NCI-H446 treated with DMSO at 0.1 percent for 48 hours (cell line): ENCODE measurements around the gene HGS.
"Not testable (repeated sequence)": the region's sequence is repeated elsewhere in the genome, so short reads cannot be mapped to it uniquely, and the experiment has no call there.

ENCODE experiments used
- DNase-seq: peaks from one replicate; lab custom pipeline; 2025; lab: John Stamatoyannopoulos, UW

The HGS gene

GRCh38 chr17:81656118-81656743, 27.6 kb upstream of the HGS start, which contains the start of gene PDE6G:
Gene PDE6G (minus strand): TSS chr17:81656542. CDS start chr17:81653305, 3,237 bp downstream.
- no peak for DNase-seq

GRCh38 chr17:81656835-81657234, 27.0 kb upstream of the HGS start:
- DNase-seq = no peak

DNA sequence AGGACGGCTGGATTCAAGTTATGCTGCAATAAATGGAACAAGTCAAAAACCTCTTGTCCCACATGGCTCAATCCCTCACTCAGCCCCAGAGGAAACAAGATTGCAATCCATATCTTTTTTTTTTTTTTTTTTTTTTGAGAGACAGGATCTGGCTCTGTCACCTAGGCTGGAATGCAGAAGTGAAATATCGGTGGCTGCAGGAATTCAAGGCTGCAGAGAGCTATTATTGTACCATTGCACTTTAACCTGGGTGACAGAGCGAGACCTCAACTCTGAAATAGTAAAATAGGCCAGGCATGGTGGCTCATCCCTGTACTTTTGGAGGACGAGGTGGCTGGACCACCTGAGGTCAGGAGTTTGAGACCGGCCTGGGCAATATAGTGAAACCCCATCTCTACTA, 24.8 kb upstream of the HGS start:
- no peak for DNase-seq

GRCh38 chr17:81660441-81660840, 23.4 kb upstream of the HGS start:
- DNase-seq = no peak

DNA sequence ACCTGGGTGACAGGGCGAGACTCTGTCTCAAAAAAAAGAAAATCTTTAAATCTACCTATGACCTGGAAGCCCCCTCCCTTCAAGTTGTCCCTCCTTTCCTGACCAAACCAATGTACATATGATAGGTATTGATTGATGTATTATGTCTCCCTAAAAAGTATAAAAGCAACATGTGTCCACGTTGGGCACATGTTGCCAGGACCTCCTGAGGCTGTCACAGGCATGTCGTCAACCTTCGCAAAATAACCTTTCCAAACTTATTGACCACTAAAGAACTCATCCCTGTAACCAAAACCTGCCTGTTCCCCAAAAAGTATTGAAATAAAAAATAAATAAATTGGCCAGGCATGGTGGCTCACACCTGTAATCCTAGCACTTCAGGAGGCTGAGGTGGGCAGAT, 21.8 kb upstream of the HGS start:
- no peak for DNase-seq

- DNase-seq = no peak
Measured at GRCh38 chr17:81664051-81664470, 19.8 kb upstream of the HGS start.

GRCh38 chr17:81665205-81666091, 18.4 kb upstream of the HGS start:
- DNase-seq = peak; percentile 15

- DNase-seq = no peak
Measured at GRCh38 chr17:81666092-81666341, 17.8 kb upstream of the HGS start.

GRCh38 chr17:81666342-81667191, 17.2 kb upstream of the HGS start, which contains the start of the genes CCDC137 and OXLD1:
Gene CCDC137 (plus strand): TSS chr17:81666737. CDS start chr17:81666767, 30 bp downstream.
Gene OXLD1 (minus strand): TSS chr17:81666605. CDS start chr17:81666577, 28 bp downstream.
- DNase-seq = peak; percentile 87

- DNase-seq = no peak
Measured at GRCh38 chr17:81667754-81668153, 16.1 kb upstream of the HGS start.

DNA sequence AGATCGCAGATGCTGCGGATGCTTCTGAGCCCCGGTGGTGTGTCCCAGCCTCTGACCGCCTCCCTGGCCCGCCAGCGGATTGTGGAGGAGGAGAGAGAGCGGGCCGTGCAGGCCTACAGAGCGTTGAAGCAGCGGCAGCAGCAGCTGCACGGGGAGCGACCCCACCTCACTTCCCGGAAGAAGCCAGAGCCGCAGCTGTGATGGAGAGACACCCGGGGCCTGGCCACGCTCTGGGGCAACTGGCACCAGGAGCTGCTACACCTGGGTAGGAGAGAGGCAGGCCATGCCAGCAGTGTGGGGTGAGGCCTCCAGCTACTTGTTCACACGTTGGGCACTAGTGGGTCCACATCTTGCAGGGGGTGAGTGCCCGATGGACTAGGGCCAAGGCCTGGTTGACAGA, 11.3 kb upstream of the HGS start:
- DNase-seq = no peak

DNA sequence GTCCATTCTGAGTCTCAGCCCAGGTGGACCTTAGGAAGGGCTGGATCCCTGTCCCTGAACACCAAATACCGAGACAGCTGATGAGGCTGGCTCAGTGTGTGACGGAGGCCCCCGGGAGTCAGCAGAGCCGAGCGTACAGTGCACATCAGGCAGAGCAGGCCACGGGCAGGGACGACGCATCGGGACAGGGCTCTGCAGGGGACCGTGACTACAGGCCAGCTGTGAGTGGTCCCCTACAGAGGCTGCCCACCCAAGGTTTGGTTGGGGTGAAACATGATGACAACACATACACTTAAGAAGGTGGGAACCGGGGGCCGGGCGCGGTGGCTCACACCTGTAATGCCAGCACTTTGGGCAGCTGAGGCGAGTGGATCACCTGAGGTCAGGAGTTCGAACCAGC, 10.9 kb upstream of the HGS start:
- DNase-seq = no peak

GRCh38 chr17:81673561-81674258, 10.1 kb upstream of the HGS start:
- no peak for DNase-seq

GRCh38 chr17:81675515-81676221, 8.1 kb upstream of the HGS start:
- not testable (repeated sequence) for DNase-seq

- DNase-seq = no peak
Measured at GRCh38 chr17:81676906-81677305, 6.9 kb upstream of the HGS start.

GRCh38 chr17:81680150-81680549, 3.7 kb upstream of the HGS start:
- DNase-seq = no peak

DNA sequence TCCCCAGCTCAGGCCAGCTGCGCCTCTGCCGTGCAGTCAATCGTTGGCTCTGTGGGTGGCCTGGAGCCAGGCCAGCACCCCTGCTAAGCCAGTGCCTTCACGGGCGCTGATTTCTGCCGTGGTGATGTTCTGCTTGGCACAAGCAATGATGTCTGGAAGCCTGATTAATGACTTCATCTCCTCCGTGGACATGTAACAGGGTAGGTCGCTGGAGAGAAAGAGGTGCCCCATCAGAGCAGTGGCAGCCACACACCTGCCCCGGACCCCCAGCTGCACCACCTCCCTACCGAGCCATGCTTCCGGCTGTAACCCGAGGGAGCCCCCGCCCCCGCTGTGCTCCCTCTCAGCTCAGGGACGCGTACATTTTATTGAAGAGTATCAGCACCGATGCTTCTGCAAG, 2.1 kb upstream of the HGS start:
- DNase-seq = peak; percentile 57

GRCh38 chr17:81682565-81683207, 1.1 kb upstream of the HGS start:
- DNase-seq = no peak

GRCh38 chr17:81683208-81683583, 615 bp upstream of the HGS start:
- no peak for DNase-seq

DNA sequence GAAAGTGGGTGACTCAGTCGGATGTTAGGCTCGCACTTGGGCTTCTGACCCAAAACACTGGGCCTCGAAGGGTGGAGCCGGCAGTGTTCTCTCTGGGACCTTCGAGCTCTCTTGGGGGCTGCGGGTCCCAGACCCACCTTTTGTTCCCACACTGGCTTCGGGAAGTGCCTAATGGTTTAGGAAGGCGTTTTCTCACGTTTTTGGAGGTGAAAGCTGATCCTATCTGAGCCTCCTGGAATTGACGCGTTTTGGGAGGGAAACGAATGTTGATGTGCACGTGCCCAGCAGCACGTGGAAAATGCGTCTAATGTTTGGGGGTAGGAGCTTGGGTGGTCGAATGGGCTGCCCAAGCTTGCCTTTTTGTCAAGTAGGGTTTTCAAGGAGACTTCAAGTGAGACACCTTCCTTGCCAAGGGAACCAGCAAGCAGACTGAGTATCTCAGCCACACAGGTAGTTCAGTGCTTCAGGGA, 666 bp downstream of the HGS start:
- no peak for DNase-seq

DNA sequence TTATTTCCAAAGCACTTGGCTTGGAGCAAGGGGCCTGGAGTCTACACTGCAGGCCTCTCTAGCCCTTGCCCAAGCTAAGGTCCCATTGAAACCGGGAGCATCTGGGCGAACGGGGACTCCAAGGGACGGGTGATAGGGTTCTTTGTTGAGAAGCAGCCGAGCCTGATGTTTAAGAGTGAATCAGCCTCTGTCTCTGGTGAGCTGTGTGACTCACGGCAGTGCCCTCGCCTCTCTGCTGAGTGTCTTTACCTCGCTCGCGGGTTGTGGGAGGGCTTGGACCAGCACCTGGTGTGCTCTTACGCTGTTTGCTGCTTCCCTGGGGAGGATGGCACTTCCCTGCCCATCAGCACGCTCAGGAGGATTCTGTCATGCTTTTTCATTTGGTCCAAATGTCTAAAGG, 1.3 kb downstream of the HGS start:
- no peak for DNase-seq
